GM23338 (cell line): ENCODE measurements around the gene CDON. TPM values are rescaled to one million over a fixed set of nuclear protein-coding genes. Genes with fewer than 3 reads are reported as not detected.

ENCODE experiments used
- ATAC-seq: fragments of 200-7000 bp; cut with Tn5 transposase; 3 replicates; pipeline ENCODE4 v1.9.1; 2020
- DNase-seq: peaks from one replicate; pipeline ENCODE4 v3.0.0-alpha.2; 2015; ENCODE audit warnings: low spot score
- H2AFZ ChIP-seq: fragments of 200-600 bp; sonication (generic); 2 replicates; pipeline ENCODE4 v1.8.0; 2016; ENCODE audit warnings: antibody characterized with exemption, mild to moderate bottlenecking, moderate library complexity
- H3F3A ChIP-seq: fragments of 200-600 bp; sonication (generic); replicated peaks from 2 replicates; pipeline ENCODE4 v1.8.0; 2017; ENCODE audit warnings: antibody characterized with exemption, mixed run types, low read depth
- H3K27ac ChIP-seq: fragments of 200-600 bp; sonication (generic); 2 replicates; pipeline ENCODE4 v1.6.1; 2016; ENCODE audit warnings: low read depth
- H3K27me3 ChIP-seq: fragments of 200-600 bp; sonication (generic); 2 replicates; pipeline ENCODE4 v1.8.0; 2016; ENCODE audit warnings: mild to moderate bottlenecking, mixed run types, moderate library complexity; ENCODE audit not compliant: insufficient read depth
- H3K36me3 ChIP-seq: fragments of 200-600 bp; sonication (generic); 2 replicates; pipeline ENCODE4 v1.8.0; 2016; ENCODE audit warnings: mild to moderate bottlenecking; ENCODE audit not compliant: insufficient read depth
- H3K4me1 ChIP-seq: fragments of 200-600 bp; sonication (generic); 2 replicates; pipeline ENCODE4 v1.8.0; 2016; ENCODE audit warnings: mild to moderate bottlenecking, moderate library complexity; ENCODE audit not compliant: insufficient read depth
- H3K4me2 ChIP-seq: fragments of 200-600 bp; sonication (generic); 2 replicates; pipeline ENCODE4 v1.7.1; 2017; ENCODE audit warnings: mixed run types
- H3K4me3 ChIP-seq: fragments of 200-600 bp; sonication (generic); 2 replicates; pipeline ENCODE4 v1.6.1; 2016; ENCODE audit warnings: mixed run types
- H3K79me2 ChIP-seq: fragments of 200-600 bp; sonication (generic); replicated peaks from 2 replicates; pipeline ENCODE4 v1.8.0; 2017; ENCODE audit warnings: mild to moderate bottlenecking; ENCODE audit not compliant: insufficient read depth
- H3K9me2 ChIP-seq: fragments of 200-600 bp; sonication (generic); 2 replicates; pipeline ENCODE4 v1.8.0; 2017; ENCODE audit not compliant: insufficient read depth
- H4K20me1 ChIP-seq: fragments of 200-600 bp; sonication (generic); replicated peaks from 2 replicates; pipeline ENCODE4 v1.8.0; 2017; ENCODE audit warnings: mild to moderate bottlenecking; ENCODE audit not compliant: insufficient read depth
- H3K27ac Mint-ChIP-seq: 2 replicates; pipeline ENCODE4 v1.8.0; 2020; ENCODE audit warnings: inconsistent platforms, mild to moderate bottlenecking, moderate library complexity, mixed read lengths
- H3K27me3 Mint-ChIP-seq: 3 replicates; pipeline ENCODE4 v1.8.0; 2022; ENCODE audit warnings: low read depth, mild to moderate bottlenecking, moderate library complexity, mixed read lengths, inconsistent platforms; ENCODE audit not compliant: insufficient read depth, poor library complexity
- H3K36me3 Mint-ChIP-seq: 3 replicates; pipeline ENCODE4 v1.8.0; 2021; ENCODE audit warnings: low read depth, mild to moderate bottlenecking, inconsistent platforms, moderate library complexity, mixed read lengths
- H3K4me1 Mint-ChIP-seq: 3 replicates; pipeline ENCODE4 v1.8.0; 2020; ENCODE audit warnings: mild to moderate bottlenecking, inconsistent platforms, mixed read lengths
- H3K4me3 Mint-ChIP-seq: 3 replicates; pipeline ENCODE4 v1.8.0; 2021; ENCODE audit warnings: moderate library complexity, mild to moderate bottlenecking, inconsistent platforms, mixed read lengths
- H3K9me3 Mint-ChIP-seq: 3 replicates; pipeline ENCODE4 v1.8.0; 2020; ENCODE audit warnings: moderate library complexity, mild to moderate bottlenecking, inconsistent platforms, mixed read lengths
- CREB1 ChIP-seq: fragments of 250-450 bp; sonication (Bioruptor Pico); IDR thresholded peaks from 2 replicates; pipeline ENCODE4 v1.5.0; 2020; ENCODE audit warnings: low read depth, mild to moderate bottlenecking, moderate library complexity
- EZH2phosphoT487 ChIP-seq: fragments of 200-600 bp; sonication (generic); IDR thresholded peaks from one replicate; pipeline ENCODE4 v1.8.1; 2018; ENCODE audit warnings: antibody characterized with exemption; ENCODE audit not compliant: unreplicated experiment
- JUNB ChIP-seq: IDR thresholded peaks from one replicate; pipeline ENCODE4 v1.6.1; 2016; ENCODE audit warnings: antibody characterized with exemption; ENCODE audit not compliant: unreplicated experiment
- NANOG ChIP-seq: IDR thresholded peaks from 2 replicates; pipeline ENCODE4 v1.6.1; 2016; ENCODE audit warnings: antibody characterized with exemption, borderline replicate concordance
- POLR2AphosphoS5 ChIP-seq: IDR thresholded peaks from 2 replicates; pipeline ENCODE4 v1.6.1; 2016; ENCODE audit warnings: antibody characterized with exemption, low read depth
- ZNF114 ChIP-seq: fragments of 250-450 bp; sonication (Bioruptor Pico); IDR thresholded peaks from 2 replicates; pipeline ENCODE4 v1.5.0; 2020; ENCODE audit warnings: mild to moderate bottlenecking, moderate library complexity
- polyA plus RNA-seq: library from polyadenylated mRNA; unstranded; fragments of >200 nt; fragmentation: Nextera tagmentation; extraction: Ambion mirVana; gene quantifications from 2 replicates; pipeline ENCODE4 v1.2.1, GENCODE V29; 2016
- total RNA-seq: library from RNA; depleted of rRNA; stranded (reverse); fragments of >200 nt; shearing (Covaris generic); gene quantifications from 2 replicates; pipeline ENCODE4 v1.2.3, GENCODE V29; 2014
- TF ChIP-seq, protein P1 (sequence below): IDR thresholded peaks from one replicate; pipeline ENCODE4 v1.6.1; 2018; ENCODE audit warnings: antibody characterized with exemption; ENCODE audit not compliant: unreplicated experiment
- TF ChIP-seq, protein P2 (sequence below), 2 experiments: fragments of 200-600 bp in 1 of 2; sonication (generic) in 1 of 2; conservative IDR thresholded peaks; 2 replicates each; pipeline versions ENCODE4 v1.5.1 to v1.6.1; 2016 to 2017; ENCODE audit warnings: antibody characterized with exemption in 2 of 2, low read depth in 2 of 2, mild to moderate bottlenecking in 2 of 2, moderate library complexity in 1 of 2
- TF ChIP-seq, protein P3 (sequence below): IDR thresholded peaks from 2 replicates; pipeline ENCODE4 v1.6.1; 2016; ENCODE audit warnings: antibody characterized with exemption

Gene CDON
- total and polyA plus RNA-seq, 2 experiments from 2014 or later, result 4.1 to 35.5 TPM

DNA sequence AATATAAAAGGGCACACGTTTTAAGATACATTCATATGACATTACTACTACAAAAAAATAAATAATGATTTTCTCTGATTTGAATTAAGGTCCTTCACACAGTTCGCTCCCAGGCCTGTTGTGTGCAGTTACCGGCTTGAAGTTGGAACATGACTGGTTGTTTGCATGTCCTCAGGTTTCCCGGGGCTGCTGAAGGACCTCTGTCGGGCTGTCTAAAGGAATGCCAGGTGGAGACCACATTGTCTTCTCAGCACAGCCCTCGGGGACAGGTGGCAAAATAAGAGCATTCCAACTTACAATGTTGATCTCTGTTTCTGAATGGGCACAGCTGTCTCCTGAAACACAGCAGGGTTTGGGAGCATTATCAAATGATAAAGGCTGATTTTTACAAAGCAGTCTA lies 101.9 kb downstream of the CDON start (continued):
- TF ChIP-seq, protein P1, sequence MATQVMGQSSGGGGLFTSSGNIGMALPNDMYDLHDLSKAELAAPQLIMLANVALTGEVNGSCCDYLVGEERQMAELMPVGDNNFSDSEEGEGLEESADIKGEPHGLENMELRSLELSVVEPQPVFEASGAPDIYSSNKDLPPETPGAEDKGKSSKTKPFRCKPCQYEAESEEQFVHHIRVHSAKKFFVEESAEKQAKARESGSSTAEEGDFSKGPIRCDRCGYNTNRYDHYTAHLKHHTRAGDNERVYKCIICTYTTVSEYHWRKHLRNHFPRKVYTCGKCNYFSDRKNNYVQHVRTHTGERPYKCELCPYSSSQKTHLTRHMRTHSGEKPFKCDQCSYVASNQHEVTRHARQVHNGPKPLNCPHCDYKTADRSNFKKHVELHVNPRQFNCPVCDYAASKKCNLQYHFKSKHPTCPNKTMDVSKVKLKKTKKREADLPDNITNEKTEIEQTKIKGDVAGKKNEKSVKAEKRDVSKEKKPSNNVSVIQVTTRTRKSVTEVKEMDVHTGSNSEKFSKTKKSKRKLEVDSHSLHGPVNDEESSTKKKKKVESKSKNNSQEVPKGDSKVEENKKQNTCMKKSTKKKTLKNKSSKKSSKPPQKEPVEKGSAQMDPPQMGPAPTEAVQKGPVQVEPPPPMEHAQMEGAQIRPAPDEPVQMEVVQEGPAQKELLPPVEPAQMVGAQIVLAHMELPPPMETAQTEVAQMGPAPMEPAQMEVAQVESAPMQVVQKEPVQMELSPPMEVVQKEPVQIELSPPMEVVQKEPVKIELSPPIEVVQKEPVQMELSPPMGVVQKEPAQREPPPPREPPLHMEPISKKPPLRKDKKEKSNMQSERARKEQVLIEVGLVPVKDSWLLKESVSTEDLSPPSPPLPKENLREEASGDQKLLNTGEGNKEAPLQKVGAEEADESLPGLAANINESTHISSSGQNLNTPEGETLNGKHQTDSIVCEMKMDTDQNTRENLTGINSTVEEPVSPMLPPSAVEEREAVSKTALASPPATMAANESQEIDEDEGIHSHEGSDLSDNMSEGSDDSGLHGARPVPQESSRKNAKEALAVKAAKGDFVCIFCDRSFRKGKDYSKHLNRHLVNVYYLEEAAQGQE, result no peak
- TF ChIP-seq CREB1 (CRISPR knock-in tag) (no peak), ZNF114 (CRISPR knock-in tag) (no peak), POLR2AphosphoS5 (no peak), NANOG (no peak)
- TF ChIP-seq, protein P2, sequence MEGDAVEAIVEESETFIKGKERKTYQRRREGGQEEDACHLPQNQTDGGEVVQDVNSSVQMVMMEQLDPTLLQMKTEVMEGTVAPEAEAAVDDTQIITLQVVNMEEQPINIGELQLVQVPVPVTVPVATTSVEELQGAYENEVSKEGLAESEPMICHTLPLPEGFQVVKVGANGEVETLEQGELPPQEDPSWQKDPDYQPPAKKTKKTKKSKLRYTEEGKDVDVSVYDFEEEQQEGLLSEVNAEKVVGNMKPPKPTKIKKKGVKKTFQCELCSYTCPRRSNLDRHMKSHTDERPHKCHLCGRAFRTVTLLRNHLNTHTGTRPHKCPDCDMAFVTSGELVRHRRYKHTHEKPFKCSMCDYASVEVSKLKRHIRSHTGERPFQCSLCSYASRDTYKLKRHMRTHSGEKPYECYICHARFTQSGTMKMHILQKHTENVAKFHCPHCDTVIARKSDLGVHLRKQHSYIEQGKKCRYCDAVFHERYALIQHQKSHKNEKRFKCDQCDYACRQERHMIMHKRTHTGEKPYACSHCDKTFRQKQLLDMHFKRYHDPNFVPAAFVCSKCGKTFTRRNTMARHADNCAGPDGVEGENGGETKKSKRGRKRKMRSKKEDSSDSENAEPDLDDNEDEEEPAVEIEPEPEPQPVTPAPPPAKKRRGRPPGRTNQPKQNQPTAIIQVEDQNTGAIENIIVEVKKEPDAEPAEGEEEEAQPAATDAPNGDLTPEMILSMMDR (conservative IDR thresholded peaks at IDR 0.05; ENCODE audit: low read depth in 2 of 2), result no peak

DNA sequence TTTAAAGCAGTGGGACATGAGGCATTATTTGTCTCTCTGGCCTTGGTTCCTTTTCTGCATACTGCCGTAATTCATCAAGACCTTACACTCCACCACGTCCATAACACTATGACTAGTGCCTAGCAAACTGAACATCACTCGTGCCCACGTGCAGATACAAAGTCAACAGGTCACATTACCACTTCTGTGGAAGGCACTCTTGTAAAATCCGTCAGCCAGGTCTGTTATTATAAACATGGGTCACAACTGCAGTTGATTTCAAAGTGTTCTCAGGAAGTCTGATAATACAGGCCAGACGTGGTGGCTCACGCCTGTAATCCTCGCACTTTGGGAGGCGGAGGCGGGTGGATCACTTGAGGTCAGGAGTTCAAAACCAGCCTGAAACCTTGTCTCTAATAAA lies 102.7 kb downstream of the CDON start:
- peaks cover 11% of the 10 kb centered on the region; the same call in 1 of the 2 replicates for H3K36me3 ChIP-seq
- peaks cover 27% of the 10 kb centered on the region for H3K36me3 Mint-ChIP-seq
- TF ChIP-seq, protein P3, sequence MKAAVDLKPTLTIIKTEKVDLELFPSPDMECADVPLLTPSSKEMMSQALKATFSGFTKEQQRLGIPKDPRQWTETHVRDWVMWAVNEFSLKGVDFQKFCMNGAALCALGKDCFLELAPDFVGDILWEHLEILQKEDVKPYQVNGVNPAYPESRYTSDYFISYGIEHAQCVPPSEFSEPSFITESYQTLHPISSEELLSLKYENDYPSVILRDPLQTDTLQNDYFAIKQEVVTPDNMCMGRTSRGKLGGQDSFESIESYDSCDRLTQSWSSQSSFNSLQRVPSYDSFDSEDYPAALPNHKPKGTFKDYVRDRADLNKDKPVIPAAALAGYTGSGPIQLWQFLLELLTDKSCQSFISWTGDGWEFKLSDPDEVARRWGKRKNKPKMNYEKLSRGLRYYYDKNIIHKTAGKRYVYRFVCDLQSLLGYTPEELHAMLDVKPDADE, result no peak
- TF ChIP-seq JUNB (no peak), EZH2phosphoT487 (no peak)
- TF ChIP-seq, protein P1, result no peak

More for the DNA sequence above, 102.7 kb downstream of the CDON start:
- no peaks in the 10 kb centered on the region for H3K79me2 ChIP-seq
- Mint-ChIP-seq H3K27ac (no peak overlapping the region), H3K4me1 (peaks cover 13% of the 10 kb centered on the region; the same call in 2 of the 3 replicates), H3K4me3 (no peak overlapping the region), H3K27me3 (peaks cover 2% of the 10 kb centered on the region), H3K9me3 (no peaks in the 10 kb centered on the region; the same call in 2 of the 3 replicates)
- no peak overlapping the region for H3K27ac ChIP-seq
- DNase-seq (no peak), ATAC-seq (no peak)
- H3K4me2 ChIP-seq, result no peak overlapping the region
- no peaks in the 10 kb centered on the region for H3F3A ChIP-seq
- H4K20me1 ChIP-seq, result no peaks in the 10 kb centered on the region
- no peaks in the 10 kb centered on the region for H3K9me2 ChIP-seq
- H2AFZ ChIP-seq, result no peak overlapping the region
- H3K27me3 ChIP-seq, result no peaks in the 10 kb centered on the region
- peaks cover 8% of the 10 kb centered on the region; the same call in 1 of the 2 replicates for H3K4me1 ChIP-seq
- H3K4me3 ChIP-seq, result no peak overlapping the region
